A549 treated with Hydrocortisone at 1 μM for 4 hours (cell line): ENCODE data around the gene EEPD1. TPM values are rescaled to one million over a fixed set of nuclear protein-coding genes. Genes with fewer than 3 reads are reported as not detected.

Experiments
- total RNA-seq: library from RNA; stranded (reverse); fragments of 200-300 nt; extraction: Qiagen RNA extraction; gene quantifications from 5 replicates; pipeline ENCODE4 v1.2.3, GENCODE V29; 2022

The EEPD1 gene
- 54.5 to 61.6 TPM (median 58.0 TPM) in 5 replicates for total RNA-seq

GRCh38 chr7:36152756-36153570 is at the start of gene EEPD1:
Gene EEPD1, plus strand, starts transcription at chr7:36153254. Its CDS starts 1,071 bp downstream, at chr7:36154325.

Other genes with a start within 250 kb of the EEPD1 start
- gene ANLN, start 236.6 kb downstream of the EEPD1 start, total RNA-seq = 54.1 to 94.9 TPM (median 67.6 TPM) in 5 replicates